ENCODE measurements around the gene LCN6.

The LCN6 gene

GRCh38 chr9:136728080-136728547, 20.2 kb downstream of the LCN6 start:
- TF ChIP-seq CTCF (IDR thresholded peaks at IDR 0.05; ENCODE audit: low read length, missing control alignments) = peak; percentile 43
- H3K4me3 ChIP-seq (replicated peaks; ENCODE audit: low read depth, low read length) = peak overlapping the region; percentile 98
- peak; percentile 92 for DNase-seq (ENCODE audit: low read depth)

GRCh38 chr9:136726631-136727191, 21.6 kb downstream of the LCN6 start:
- TF ChIP-seq CTCF (IDR thresholded peaks at IDR 0.05; ENCODE audit: low read length, missing control alignments) = peak; percentile 40
- no peak for DNase-seq (ENCODE audit: low read depth)
- H3K4me3 ChIP-seq (replicated peaks; ENCODE audit: low read depth, low read length) = peak overlapping the region; percentile 98

GRCh38 chr9:136726118-136726517, 22.2 kb downstream of the LCN6 start:
- H3K4me3 ChIP-seq (replicated peaks; ENCODE audit: low read depth, low read length) = peak overlapping the region; percentile 98
- DNase-seq (ENCODE audit: low read depth) = no peak
- no peak for TF ChIP-seq CTCF (IDR thresholded peaks at IDR 0.05; ENCODE audit: low read length, missing control alignments)

GRCh38 chr9:136725612-136726011, 22.7 kb downstream of the LCN6 start:
- H3K4me3 ChIP-seq (replicated peaks; ENCODE audit: low read depth, low read length) = peak overlapping the region; percentile 98
- peak; percentile 59 for DNase-seq (ENCODE audit: low read depth)
- no peak for TF ChIP-seq CTCF (IDR thresholded peaks at IDR 0.05; ENCODE audit: low read length, missing control alignments)

GRCh38 chr9:136724772-136725171, 23.6 kb downstream of the LCN6 start:
- H3K4me3 ChIP-seq (replicated peaks; ENCODE audit: low read depth, low read length) = no peak overlapping the region
- TF ChIP-seq CTCF (IDR thresholded peaks at IDR 0.05; ENCODE audit: low read length, missing control alignments) = no peak
- DNase-seq (ENCODE audit: low read depth) = no peak

- H3K4me3 ChIP-seq (replicated peaks; ENCODE audit: low read depth, low read length) = no peak overlapping the region
- DNase-seq (ENCODE audit: low read depth) = no peak
- TF ChIP-seq CTCF (IDR thresholded peaks at IDR 0.05; ENCODE audit: low read length, missing control alignments) = no peak
Measured at GRCh38 chr9:136723989-136724388, 24.3 kb downstream of the LCN6 start.

- no peak for DNase-seq (ENCODE audit: low read depth)
- H3K4me3 ChIP-seq (replicated peaks; ENCODE audit: low read depth, low read length) = no peak overlapping the region
- TF ChIP-seq CTCF (IDR thresholded peaks at IDR 0.05; ENCODE audit: low read length, missing control alignments) = no peak
Measured at GRCh38 chr9:136723362-136723976, 24.9 kb downstream of the LCN6 start.

Measured in fibroblast of pulmonary artery (primary cell).